ENCODE measurements around the gene OLAH. TPM values are rescaled to one million over a fixed set of nuclear protein-coding genes. Genes with fewer than 3 reads are reported as not detected.

OLAH gene
- total RNA-seq, 1 experiment from 2014 or later, result not detected

GRCh38 chr10:15083674-15084501 is 40.1 kb downstream of the OLAH start:
- Histone ChIP-seq H3K9me2 (replicated peaks; ENCODE audit: insufficient read depth, low read length) (no peaks in the 10 kb centered on the region), H3K4me2 (ENCODE audit: low read depth, low read length, poor library complexity, severe bottlenecking) (no peak overlapping the region), H3K27me3 (ENCODE audit: low read length) (no peaks in the 10 kb centered on the region), H3K79me2 (ENCODE audit: low read length) (no peaks in the 10 kb centered on the region), H3K4me1 (ENCODE audit: low read length) (peaks cover 7% of the 10 kb centered on the region), H3K9me3 (ENCODE audit: low read length) (no peaks in the 10 kb centered on the region), H3K27ac (ENCODE audit: low read length) (no peak overlapping the region), H3K9ac (ENCODE audit: low read length) (no peak overlapping the region), H3K4me3 (ENCODE audit: low read length) (no peak overlapping the region), H4K20me1 (ENCODE audit: insufficient read depth, low read depth, low read length) (no peaks in the 10 kb centered on the region), H3K36me3 (ENCODE audit: insufficient read depth, low read length) (no peaks in the 10 kb centered on the region), H2AFZ (ENCODE audit: low read length) (no peak overlapping the region)
- no peak for DNase-seq

GRCh38 chr10:15084502-15084922 is 40.8 kb downstream of the OLAH start:
- H3K27ac ChIP-seq (ENCODE audit: low read length), result no peak overlapping the region
- H3K4me3 ChIP-seq (ENCODE audit: low read length), result no peak overlapping the region
- no peaks in the 10 kb centered on the region for H3K9me3 ChIP-seq (ENCODE audit: low read length)
- H3K27me3 ChIP-seq (ENCODE audit: low read length), result no peaks in the 10 kb centered on the region
- no peak overlapping the region for H2AFZ ChIP-seq (ENCODE audit: low read length)
- peaks cover 7% of the 10 kb centered on the region for H3K4me1 ChIP-seq (ENCODE audit: low read length)
- no peaks in the 10 kb centered on the region for H3K36me3 ChIP-seq (ENCODE audit: insufficient read depth, low read length)
- H3K9me2 ChIP-seq (replicated peaks; ENCODE audit: insufficient read depth, low read length), result no peaks in the 10 kb centered on the region
- H3K9ac ChIP-seq (ENCODE audit: low read length), result no peak overlapping the region
- no peak overlapping the region for H3K4me2 ChIP-seq (ENCODE audit: low read depth, low read length, poor library complexity, severe bottlenecking)
- DNase-seq, result peak; percentile 57
- H3K79me2 ChIP-seq (ENCODE audit: low read length), result no peaks in the 10 kb centered on the region
- no peaks in the 10 kb centered on the region for H4K20me1 ChIP-seq (ENCODE audit: insufficient read depth, low read depth, low read length)

GRCh38 chr10:15088428-15089261 is 44.9 kb downstream of the OLAH start, which contains the start of gene ACBD7:
TSS of gene ACBD7 (minus strand) at chr10:15088776. CDS start at chr10:15088728, 48 bp downstream.
- peak within 1 kb of the TSS; percentile 70 for H3K4me3 ChIP-seq (ENCODE audit: low read length)
- no peaks in the 10 kb centered on the region for H3K36me3 ChIP-seq (ENCODE audit: insufficient read depth, low read length)
- H3K9me2 ChIP-seq (replicated peaks; ENCODE audit: insufficient read depth, low read length), result no peaks in the 10 kb centered on the region
- peak; percentile 94 for DNase-seq
- H3K4me2 ChIP-seq (ENCODE audit: low read depth, low read length, poor library complexity, severe bottlenecking), result peak within 1 kb of the TSS; percentile 87
- H3K27ac ChIP-seq (ENCODE audit: low read length), result no peak within 1 kb of the TSS
- H4K20me1 ChIP-seq (ENCODE audit: insufficient read depth, low read depth, low read length), result no peaks in the 10 kb centered on the region
- peak within 1 kb of the TSS; percentile 74 for H2AFZ ChIP-seq (ENCODE audit: low read length)
- H3K79me2 ChIP-seq (ENCODE audit: low read length), result no peaks in the 10 kb centered on the region
- no peaks in the 10 kb centered on the region for H3K9me3 ChIP-seq (ENCODE audit: low read length)
- peaks cover 7% of the 10 kb centered on the region for H3K4me1 ChIP-seq (ENCODE audit: low read length)
- H3K27me3 ChIP-seq (ENCODE audit: low read length), result no peaks in the 10 kb centered on the region
- H3K9ac ChIP-seq (ENCODE audit: low read length), result peak within 1 kb of the TSS; percentile 49

- Histone ChIP-seq H3K4me2 (ENCODE audit: low read depth, low read length, poor library complexity, severe bottlenecking) (no peak overlapping the region), H3K4me3 (ENCODE audit: low read length) (no peak overlapping the region), H3K36me3 (ENCODE audit: insufficient read depth, low read length) (no peaks in the 10 kb centered on the region), H3K27ac (ENCODE audit: low read length) (no peak overlapping the region), H3K79me2 (ENCODE audit: low read length) (no peaks in the 10 kb centered on the region), H3K9me2 (replicated peaks; ENCODE audit: insufficient read depth, low read length) (no peaks in the 10 kb centered on the region), H3K9ac (ENCODE audit: low read length) (no peak overlapping the region), H3K9me3 (ENCODE audit: low read length) (no peaks in the 10 kb centered on the region), H2AFZ (ENCODE audit: low read length) (no peak overlapping the region), H3K27me3 (ENCODE audit: low read length) (no peaks in the 10 kb centered on the region; the same call in 1 of the 2 replicates), H3K4me1 (ENCODE audit: low read length) (peaks cover 9% of the 10 kb centered on the region), H4K20me1 (ENCODE audit: insufficient read depth, low read depth, low read length) (no peaks in the 10 kb centered on the region)
- DNase-seq, result no peak
Measured at GRCh38 chr10:15091418-15091817, 47.7 kb downstream of the OLAH start.

GRCh38 chr10:15092855-15093408 is 49.2 kb downstream of the OLAH start:
- H3K4me2 ChIP-seq (ENCODE audit: low read depth, low read length, poor library complexity, severe bottlenecking), result no peak overlapping the region
- peaks cover 12% of the 10 kb centered on the region for H3K4me1 ChIP-seq (ENCODE audit: low read length)
- no peak for DNase-seq
- no peaks in the 10 kb centered on the region for H3K9me2 ChIP-seq (replicated peaks; ENCODE audit: insufficient read depth, low read length)
- H4K20me1 ChIP-seq (ENCODE audit: insufficient read depth, low read depth, low read length), result no peaks in the 10 kb centered on the region
- no peak overlapping the region for H3K9ac ChIP-seq (ENCODE audit: low read length)
- H3K36me3 ChIP-seq (ENCODE audit: insufficient read depth, low read length), result no peaks in the 10 kb centered on the region
- H2AFZ ChIP-seq (ENCODE audit: low read length), result no peak overlapping the region
- H3K79me2 ChIP-seq (ENCODE audit: low read length), result peaks cover 6% of the 10 kb centered on the region
- H3K27ac ChIP-seq (ENCODE audit: low read length), result no peak overlapping the region
- no peaks in the 10 kb centered on the region; the same call in 1 of the 2 replicates for H3K27me3 ChIP-seq (ENCODE audit: low read length)
- no peaks in the 10 kb centered on the region for H3K9me3 ChIP-seq (ENCODE audit: low read length)
- H3K4me3 ChIP-seq (ENCODE audit: low read length), result no peak overlapping the region

- Histone ChIP-seq H3K79me2 (ENCODE audit: low read length) (peaks cover 43% of the 10 kb centered on the region), H3K27me3 (ENCODE audit: low read length) (no peaks in the 10 kb centered on the region; the same call in 1 of the 2 replicates), H3K4me3 (ENCODE audit: low read length) (peak overlapping the region; percentile 94), H3K9ac (ENCODE audit: low read length) (peak overlapping the region; percentile 89), H2AFZ (ENCODE audit: low read length) (peak overlapping the region; percentile 98), H3K27ac (ENCODE audit: low read length) (no peak overlapping the region), H3K9me2 (replicated peaks; ENCODE audit: insufficient read depth, low read length) (no peaks in the 10 kb centered on the region), H3K36me3 (ENCODE audit: insufficient read depth, low read length) (peaks cover 10% of the 10 kb centered on the region; the same call in 1 of the 2 replicates), H4K20me1 (ENCODE audit: insufficient read depth, low read depth, low read length) (peaks cover 22% of the 10 kb centered on the region), H3K9me3 (ENCODE audit: low read length) (no peaks in the 10 kb centered on the region), H3K4me2 (ENCODE audit: low read depth, low read length, poor library complexity, severe bottlenecking) (peak overlapping the region; percentile 96), H3K4me1 (ENCODE audit: low read length) (peaks cover 19% of the 10 kb centered on the region)
- no peak for DNase-seq
Measured at GRCh38 chr10:15096661-15097010, 52.9 kb downstream of the OLAH start.

- Histone ChIP-seq H3K27me3 (ENCODE audit: low read length) (no peaks in the 10 kb centered on the region; the same call in 1 of the 2 replicates), H3K9ac (ENCODE audit: low read length) (peak within 1 kb of the TSS; percentile 89), H2AFZ (ENCODE audit: low read length) (peak within 1 kb of the TSS; percentile 98), H4K20me1 (ENCODE audit: insufficient read depth, low read depth, low read length) (peaks cover 27% of the 10 kb centered on the region), H3K4me3 (ENCODE audit: low read length) (peak within 1 kb of the TSS; percentile 94), H3K9me3 (ENCODE audit: low read length) (no peaks in the 10 kb centered on the region), H3K36me3 (ENCODE audit: insufficient read depth, low read length) (peaks cover 10% of the 10 kb centered on the region; the same call in 1 of the 2 replicates), H3K9me2 (replicated peaks; ENCODE audit: insufficient read depth, low read length) (no peaks in the 10 kb centered on the region), H3K4me2 (ENCODE audit: low read depth, low read length, poor library complexity, severe bottlenecking) (peak within 1 kb of the TSS; percentile 96), H3K79me2 (ENCODE audit: low read length) (peaks cover 48% of the 10 kb centered on the region), H3K27ac (ENCODE audit: low read length) (peak within 1 kb of the TSS; percentile 88), H3K4me1 (ENCODE audit: low read length) (peaks cover 19% of the 10 kb centered on the region)
- DNase-seq, result peak; percentile 98
Measured at GRCh38 chr10:15097011-15097812, 53.5 kb downstream of the OLAH start, which contains the start of gene RPP38. TSS of gene RPP38 (plus strand) at chr10:15097355. CDS start at chr10:15103315, 5,960 bp downstream.

All from Karpas-422 (cell line).